ENCODE results near the gene AHRR. TPM values are rescaled to one million over a fixed set of nuclear protein-coding genes. Genes with fewer than 3 reads are reported as not detected.

The AHRR gene
- total and polyA plus RNA-seq, 12 donors, result 0.07 to 1.2 (median 0.33) TPM; not detected in 2

DNA sequence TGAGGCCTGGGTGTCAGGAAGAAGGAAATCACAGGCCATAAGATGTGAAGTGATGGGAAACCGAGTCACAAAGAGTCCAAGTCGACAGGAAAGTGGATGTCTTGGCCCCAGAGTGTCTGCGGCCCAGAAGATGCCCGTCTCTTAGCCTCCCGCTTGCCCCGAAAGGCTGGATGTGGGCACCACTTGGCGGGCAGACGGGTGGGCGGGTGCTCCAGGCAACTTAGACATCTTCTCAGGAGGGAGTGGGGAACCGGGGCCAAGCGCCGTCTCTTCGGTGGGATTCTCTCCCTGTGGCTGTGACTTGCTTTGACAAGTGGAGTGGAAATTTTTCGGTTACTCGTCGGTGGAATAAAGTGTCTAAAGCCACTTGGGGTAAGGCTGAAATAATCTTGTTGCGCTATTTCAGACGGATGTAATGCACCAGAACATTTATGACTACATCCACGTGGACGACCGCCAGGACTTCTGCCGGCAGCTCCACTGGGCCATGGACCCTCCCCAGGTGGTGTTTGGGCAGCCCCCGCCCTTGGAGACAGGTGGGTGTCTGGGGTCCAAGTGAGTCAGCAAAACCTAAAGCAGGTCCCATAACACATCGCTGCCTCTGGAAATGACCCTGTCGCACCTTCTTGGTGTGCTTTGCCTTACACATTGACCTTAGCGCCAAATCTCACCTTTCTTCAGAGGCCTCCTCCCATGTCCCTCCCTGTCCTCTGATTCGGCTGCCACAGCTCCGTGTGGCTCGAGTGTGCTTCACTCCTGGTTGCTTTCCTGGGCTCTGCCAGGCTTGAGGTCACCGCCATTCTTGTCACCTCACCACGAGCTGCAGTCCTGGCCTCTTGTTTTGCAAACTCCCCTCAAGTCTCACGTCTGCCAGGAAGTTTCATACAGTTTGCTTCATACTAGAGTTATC, 101.1 kb downstream of the AHRR start:
- no peak overlapping the region for H3K27ac ChIP-seq
- TF ChIP-seq, protein P1, sequence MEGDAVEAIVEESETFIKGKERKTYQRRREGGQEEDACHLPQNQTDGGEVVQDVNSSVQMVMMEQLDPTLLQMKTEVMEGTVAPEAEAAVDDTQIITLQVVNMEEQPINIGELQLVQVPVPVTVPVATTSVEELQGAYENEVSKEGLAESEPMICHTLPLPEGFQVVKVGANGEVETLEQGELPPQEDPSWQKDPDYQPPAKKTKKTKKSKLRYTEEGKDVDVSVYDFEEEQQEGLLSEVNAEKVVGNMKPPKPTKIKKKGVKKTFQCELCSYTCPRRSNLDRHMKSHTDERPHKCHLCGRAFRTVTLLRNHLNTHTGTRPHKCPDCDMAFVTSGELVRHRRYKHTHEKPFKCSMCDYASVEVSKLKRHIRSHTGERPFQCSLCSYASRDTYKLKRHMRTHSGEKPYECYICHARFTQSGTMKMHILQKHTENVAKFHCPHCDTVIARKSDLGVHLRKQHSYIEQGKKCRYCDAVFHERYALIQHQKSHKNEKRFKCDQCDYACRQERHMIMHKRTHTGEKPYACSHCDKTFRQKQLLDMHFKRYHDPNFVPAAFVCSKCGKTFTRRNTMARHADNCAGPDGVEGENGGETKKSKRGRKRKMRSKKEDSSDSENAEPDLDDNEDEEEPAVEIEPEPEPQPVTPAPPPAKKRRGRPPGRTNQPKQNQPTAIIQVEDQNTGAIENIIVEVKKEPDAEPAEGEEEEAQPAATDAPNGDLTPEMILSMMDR (IDR thresholded peaks at IDR 0.05), result no peak
- H3K4me1 ChIP-seq, result no peaks in the 10 kb centered on the region
- no peak for DNase-seq
- peaks cover 0 to 10% (median 0%) of the 10 kb centered on the region in 7 donors for H3K27me3 ChIP-seq
- WGBS, 2 donors, result 85% methylated on average over 32 of the region's 32 CpGs
- no peak overlapping the region for H3K4me3 ChIP-seq
- H3K36me3 ChIP-seq, result no peaks in the 10 kb centered on the region
- intact Hi-C loops (cut with DNase I), result no loop called here
- no peak for ATAC-seq
- H3K9me3 ChIP-seq, result no peaks in the 10 kb centered on the region

DNA sequence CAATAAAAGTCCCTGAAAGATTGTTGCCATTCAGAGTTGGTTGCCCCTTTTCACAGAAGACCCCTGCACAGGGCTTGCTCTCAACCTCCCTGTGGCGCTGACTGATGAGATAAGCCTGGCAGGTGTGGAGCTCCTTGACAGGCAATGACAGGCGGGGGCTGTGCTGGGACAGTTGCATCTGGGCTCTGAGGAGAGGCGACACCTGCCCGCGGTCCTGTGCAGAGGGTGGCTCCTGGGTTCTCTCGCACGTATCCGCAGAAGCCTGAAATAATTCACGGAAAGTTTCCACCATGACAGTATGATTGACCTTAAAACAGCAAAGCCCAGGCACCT, 101.7 kb downstream of the AHRR start:
- 66 to 74% methylated on average over 9 of the region's 9 CpGs for WGBS, 2 donors
- no peaks in the 10 kb centered on the region for H3K9me3 ChIP-seq
- no peak for ATAC-seq

DNA sequence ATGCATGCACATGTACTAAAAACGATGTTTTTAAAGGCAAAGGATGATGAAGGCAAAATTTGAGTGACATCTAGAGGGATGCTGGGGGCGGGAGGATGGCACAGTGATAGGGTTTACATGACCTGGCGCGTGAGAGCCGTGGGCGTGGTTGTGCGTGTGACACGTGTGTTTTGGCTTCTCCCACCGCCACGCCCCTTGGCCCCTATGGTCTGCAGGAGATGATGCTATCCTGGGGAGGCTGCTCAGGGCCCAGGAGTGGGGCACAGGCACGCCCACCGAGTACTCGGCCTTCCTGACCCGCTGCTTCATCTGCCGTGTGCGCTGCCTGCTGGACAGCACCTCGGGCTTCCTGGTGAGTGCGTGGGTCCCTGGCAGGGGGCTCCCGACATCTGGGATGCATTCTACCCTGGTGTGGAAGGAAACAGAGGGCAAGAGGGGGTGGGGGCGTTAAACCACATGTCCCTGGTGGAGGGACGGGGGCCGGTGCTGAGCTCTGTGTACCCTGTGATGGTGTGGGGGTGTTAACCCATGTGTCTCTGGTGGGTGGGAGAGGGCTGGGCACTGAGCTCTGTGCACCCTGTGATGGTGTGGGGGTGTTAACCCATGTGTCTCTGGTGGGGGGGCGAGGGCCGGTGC, 102.2 kb downstream of the AHRR start:
- TF ChIP-seq, protein P1 (IDR thresholded peaks at IDR 0.05), result no peak
- Histone ChIP-seq H3K9me3 (no peaks in the 10 kb centered on the region), H3K4me3 (no peak overlapping the region), H3K4me1 (no peaks in the 10 kb centered on the region), H3K27ac (no peak overlapping the region), H3K27me3 (peaks cover 0 to 11% (median 0%) of the 10 kb centered on the region in 7 donors), H3K36me3 (no peaks in the 10 kb centered on the region)
- intact Hi-C loops (cut with DNase I), result no loop called here
- 81 to 82% methylated on average over 24 of the region's 24 CpGs for WGBS, 2 donors
- ATAC-seq, result no peak
- no peak for DNase-seq

More for the DNA sequence above, 101.7 kb downstream of the AHRR start:
- no peak for DNase-seq
- intact Hi-C loops (cut with DNase I), result no loop called here
- TF ChIP-seq, protein P1 (IDR thresholded peaks at IDR 0.05), result no peak
- Histone ChIP-seq H3K36me3 (no peaks in the 10 kb centered on the region), H3K4me1 (no peaks in the 10 kb centered on the region), H3K27me3 (peaks cover 0 to 11% (median 0%) of the 10 kb centered on the region in 7 donors), H3K4me3 (no peak overlapping the region), H3K27ac (no peak overlapping the region)

DNA sequence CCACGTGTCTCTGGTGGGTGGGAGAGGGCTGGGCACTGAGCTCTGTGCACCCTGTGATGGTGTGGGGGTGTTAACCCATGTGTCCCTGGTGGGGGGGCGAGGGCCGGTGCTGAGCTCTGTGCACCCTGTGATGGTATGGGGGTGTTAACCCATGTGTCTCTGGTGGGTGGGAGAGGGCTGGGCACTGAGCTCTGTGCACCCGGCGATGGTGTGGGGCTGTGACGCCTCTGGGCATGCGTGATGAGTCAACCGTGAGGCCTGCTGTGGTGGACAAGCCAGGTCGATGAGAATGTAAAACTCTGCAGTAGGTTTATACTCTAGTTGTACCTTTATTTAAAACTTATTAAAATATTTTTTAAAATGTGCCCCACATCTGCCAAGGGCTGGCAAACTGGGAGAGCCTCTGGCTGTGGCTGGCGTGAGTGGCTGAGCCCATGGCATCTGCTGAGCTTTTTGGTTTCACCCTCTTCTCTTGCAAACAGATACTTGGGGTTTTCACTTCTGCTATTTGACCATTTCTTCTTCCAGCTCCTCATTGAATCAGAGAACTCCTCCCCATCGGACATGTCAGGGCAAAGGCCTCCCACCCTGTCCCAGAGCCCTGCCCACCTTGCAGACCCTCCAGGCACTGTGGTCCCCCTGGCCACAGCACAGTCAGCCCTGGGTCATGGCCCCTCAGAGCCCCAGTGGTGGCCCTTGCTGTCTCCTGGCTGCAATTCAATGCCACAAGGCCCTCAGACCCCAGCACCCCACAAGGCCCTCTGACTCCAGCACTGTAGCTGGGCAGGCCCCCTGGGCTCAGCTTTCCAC, 103.0 kb downstream of the AHRR start:
- H3K4me1 ChIP-seq, result no peaks in the 10 kb centered on the region
- WGBS, 2 donors, result 86 to 91% methylated on average over 11 of the region's 11 CpGs
- H3K9me3 ChIP-seq, result no peaks in the 10 kb centered on the region
- no peak overlapping the region for H3K4me3 ChIP-seq
- TF ChIP-seq, protein P1 (IDR thresholded peaks at IDR 0.05), result no peak
- H3K36me3 ChIP-seq, result no peaks in the 10 kb centered on the region
- intact Hi-C loops (cut with DNase I), result no loop called here
- H3K27ac ChIP-seq, result peak overlapping the region in 1 of 10 donors; percentile 59
- ATAC-seq (no peak), DNase-seq (no peak)
- H3K27me3 ChIP-seq, result peaks cover 0 to 16% (median 0%) of the 10 kb centered on the region in 7 donors

All from heart right ventricle (tissue), 16 donors.